Tibial nerve (tissue), 4 donors: Measurements from ENCODE around the gene CLSTN3.

Experiments
- CTCF ChIP-seq, 5 experiments: fragments of 200-600 bp in 3 of 5; fragments of 450-650 bp in 2 of 5; sonication (generic) in 3 of 5; IDR thresholded peaks; one replicate each; pipeline ENCODE4 v1.5.1; 2016 to 2019; ENCODE audit warnings: antibody characterized with exemption in 5 of 5, mild to moderate bottlenecking in 3 of 5, moderate library complexity in 2 of 5
- EP300 ChIP-seq, 2 donors: sonication (generic); formaldehyde crosslinking; IDR thresholded peaks; one replicate each; pipeline ENCODE4 v1.6.1; 2017; ENCODE audit warnings: antibody characterized with exemption in 2 of 2, mild to moderate bottlenecking in 1 of 2

- TF ChIP-seq EP300 (IDR thresholded peaks at IDR 0.05): no peak
- no peak for TF ChIP-seq CTCF (IDR thresholded peaks at IDR 0.05)
These were observed 11.3 kb downstream of the CLSTN3 start for GRCh38 chr12:7141351-7142005.
